Spleen (tissue), 11 donors: ENCODE results near the gene RAI14. TPM values are rescaled to one million over a fixed set of nuclear protein-coding genes. Genes with fewer than 3 reads are reported as not detected.
"Not testable (repeated sequence)": the region's sequence is repeated elsewhere in the genome, so short reads cannot be mapped to it uniquely, and the experiment has no call there.

Source experiments
- DNase-seq: peaks from one replicate; pipeline ENCODE4 v3.0.0-alpha.2; 2020
- H3K27ac ChIP-seq, 8 donors: fragments of 200-600 bp; sonication (generic) in 7 of 8; 1 replicate in 4 of 8; 2 replicates in 4 of 8; pipeline versions ENCODE4 v1.5.0 to v1.8.0; 2016 to 2021; ENCODE audit warnings: inconsistent platforms in 4 of 8, mild to moderate bottlenecking in 4 of 8, moderate library complexity in 1 of 8
- H3K27me3 ChIP-seq, 7 donors: fragments of 200-600 bp; sonication (generic) in 6 of 7; replicated peaks in 1 of 7; 1 replicate in 4 of 7; 2 replicates in 3 of 7; pipeline versions ENCODE4 v1.5.0 to v1.8.0; 2016 to 2021; ENCODE audit warnings: inconsistent platforms in 3 of 7, mild to moderate bottlenecking in 1 of 7
- H3K36me3 ChIP-seq, 6 donors: fragments of 200-600 bp; sonication (generic) in 5 of 6; 1 replicate in 4 of 6; 2 replicates in 2 of 6; pipeline versions ENCODE4 v1.5.0 to v1.8.0; 2016 to 2021; ENCODE audit warnings: inconsistent platforms in 2 of 6
- H3K4me1 ChIP-seq, 6 donors: fragments of 200-600 bp; sonication (generic) in 5 of 6; 1 replicate in 3 of 6; 2 replicates in 3 of 6; pipeline versions ENCODE4 v1.5.0 to v1.8.0; 2016 to 2021; ENCODE audit warnings: inconsistent platforms in 3 of 6
- H3K4me3 ChIP-seq, 8 donors: fragments of 200-600 bp; sonication (generic) in 7 of 8; 1 replicate in 4 of 8; 2 replicates in 4 of 8; pipeline versions ENCODE4 v1.5.0 to v1.8.0; 2016 to 2021; ENCODE audit warnings: inconsistent platforms in 4 of 8, mild to moderate bottlenecking in 4 of 8, moderate library complexity in 2 of 8
- H3K9me3 ChIP-seq, 8 donors: fragments of 200-600 bp; sonication (generic) in 7 of 8; 1 replicate in 4 of 8; 2 replicates in 4 of 8; pipeline versions ENCODE4 v1.5.0 to v1.8.0; 2016 to 2021; ENCODE audit warnings: inconsistent platforms in 4 of 8
- POLR2A ChIP-seq, 3 donors: fragments of 450-650 bp; IDR thresholded peaks; one replicate each; pipeline ENCODE4 v1.5.1; 2017; ENCODE audit warnings: antibody characterized with exemption in 3 of 3, mild to moderate bottlenecking in 1 of 3
- POLR2AphosphoS5 ChIP-seq, 3 donors: sonication (generic); formaldehyde crosslinking; IDR thresholded peaks; one replicate each; pipeline ENCODE4 v1.5.1; 2017; ENCODE audit warnings: antibody characterized with exemption in 3 of 3
- WGBS, 5 donors: extraction: QIAGEN DNeasy Blood & Tissue Kit in 3 of 5; methylation state at CpG; one replicate each; pipeline versions ENCODE4 v1.1.5 to v1.1.7; 2013 to 2018; 5-methylcytosine and 5-hydroxymethylcytosine counted together
- intact Hi-C: fragments of 100-400 bp; cut with DNase I; formaldehyde crosslinking; loops from one replicate; pipeline ENCODE4 v1.15.0; 2023; ENCODE audit warnings: low total_unique reads
- polyA plus RNA-seq, 3 donors: library from polyadenylated mRNA; stranded (reverse); fragments of 200-250 nt; gene quantifications; one replicate each; pipeline ENCODE4 v1.2.1, GENCODE V29; 2013
- total RNA-seq, 7 donors: library from RNA; depleted of rRNA in 3 of 7; stranded (reverse); fragments of >200 nt in 3 of 7; fragmentation: NEBNext Ultra II Directional in 4 of 7; extraction: Animal tissue kit (Norgen Biotek cat#: 25700) in 4 of 7; gene quantifications; one replicate each; pipeline versions ENCODE4 v1.1.0 to v1.2.1, GENCODE V29; 2016 to 2021
- TF ChIP-seq, protein P1 (sequence below), 11 experiments: fragments of 200-600 bp in 7 of 11; fragments of 450-650 bp in 4 of 11; sonication (generic) in 4 of 11; IDR thresholded peaks in 8 of 11; conservative IDR thresholded peaks in 3 of 11; 1 replicate in 7 of 11; 2 replicates in 4 of 11; pipeline versions ENCODE4 v1.4.0 to v1.8.0; 2016 to 2021; ENCODE audit warnings: antibody characterized with exemption in 11 of 11, inconsistent platforms in 4 of 11, mild to moderate bottlenecking in 1 of 11
- donor health status: healthy with polysubstance abuse.
- donor health status: DM: no; HTN: no; CAD: no; lungs with moderate emphysema.
- donor health status: DM: no; HTN: no; CAD: no.
- donor health status: Bipolar disorder and iron deficiency.
- donor health status: healthy.
- donor health status: DM: no; HTN: no; CAD: no.
- donor health status: DM: yes; HTN: yes; CAD: no.

Gene RAI14
- total and polyA plus RNA-seq, 10 donors = 14.2 to 217 (median 116) TPM

DNA sequence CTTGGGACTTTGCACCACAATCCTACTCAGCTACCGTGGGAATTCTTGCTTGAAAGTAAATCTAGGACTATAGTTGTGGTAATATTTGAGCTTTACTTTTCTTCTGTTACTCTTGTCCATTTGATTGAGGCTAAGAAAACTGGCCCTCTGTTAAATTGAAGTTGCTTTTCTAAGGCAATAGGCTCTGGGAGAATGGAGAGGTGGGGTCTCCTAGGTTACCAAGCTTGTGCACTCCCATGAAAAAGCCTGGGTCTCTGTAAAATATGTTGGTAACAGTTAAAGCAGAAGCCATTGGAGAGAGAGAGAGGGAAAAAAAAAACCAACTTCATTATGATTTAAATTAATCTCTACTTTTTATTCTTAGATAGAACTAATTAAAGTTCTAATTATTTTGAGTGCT lies 68.6 kb downstream of the RAI14 start:
- no peaks in the 10 kb centered on the region for H3K36me3 ChIP-seq
- TF ChIP-seq, protein P1, sequence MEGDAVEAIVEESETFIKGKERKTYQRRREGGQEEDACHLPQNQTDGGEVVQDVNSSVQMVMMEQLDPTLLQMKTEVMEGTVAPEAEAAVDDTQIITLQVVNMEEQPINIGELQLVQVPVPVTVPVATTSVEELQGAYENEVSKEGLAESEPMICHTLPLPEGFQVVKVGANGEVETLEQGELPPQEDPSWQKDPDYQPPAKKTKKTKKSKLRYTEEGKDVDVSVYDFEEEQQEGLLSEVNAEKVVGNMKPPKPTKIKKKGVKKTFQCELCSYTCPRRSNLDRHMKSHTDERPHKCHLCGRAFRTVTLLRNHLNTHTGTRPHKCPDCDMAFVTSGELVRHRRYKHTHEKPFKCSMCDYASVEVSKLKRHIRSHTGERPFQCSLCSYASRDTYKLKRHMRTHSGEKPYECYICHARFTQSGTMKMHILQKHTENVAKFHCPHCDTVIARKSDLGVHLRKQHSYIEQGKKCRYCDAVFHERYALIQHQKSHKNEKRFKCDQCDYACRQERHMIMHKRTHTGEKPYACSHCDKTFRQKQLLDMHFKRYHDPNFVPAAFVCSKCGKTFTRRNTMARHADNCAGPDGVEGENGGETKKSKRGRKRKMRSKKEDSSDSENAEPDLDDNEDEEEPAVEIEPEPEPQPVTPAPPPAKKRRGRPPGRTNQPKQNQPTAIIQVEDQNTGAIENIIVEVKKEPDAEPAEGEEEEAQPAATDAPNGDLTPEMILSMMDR (IDR thresholded peaks at IDR 0.05 in 8 of 11, conservative IDR thresholded peaks at IDR 0.05 in 3 of 11) = no peak
- no peak for TF ChIP-seq POLR2AphosphoS5 (IDR thresholded peaks at IDR 0.05)
- no peak for TF ChIP-seq POLR2A (IDR thresholded peaks at IDR 0.05)
- peak overlapping the region in 1 of 8 donors; percentile 14 for H3K27ac ChIP-seq
- no peak for DNase-seq
- no peak overlapping the region for H3K4me3 ChIP-seq
- WGBS, 5 donors = 71 to 96% (median 83%) methylated on average over 1 of the region's 1 CpG
- intact Hi-C loops = no loop called here
- H3K4me1 ChIP-seq = no peaks in the 10 kb centered on the region
- peaks cover 0 to 15% (median 0%) of the 10 kb centered on the region in 8 donors for H3K9me3 ChIP-seq
- H3K27me3 ChIP-seq = no peaks in the 10 kb centered on the region

DNA sequence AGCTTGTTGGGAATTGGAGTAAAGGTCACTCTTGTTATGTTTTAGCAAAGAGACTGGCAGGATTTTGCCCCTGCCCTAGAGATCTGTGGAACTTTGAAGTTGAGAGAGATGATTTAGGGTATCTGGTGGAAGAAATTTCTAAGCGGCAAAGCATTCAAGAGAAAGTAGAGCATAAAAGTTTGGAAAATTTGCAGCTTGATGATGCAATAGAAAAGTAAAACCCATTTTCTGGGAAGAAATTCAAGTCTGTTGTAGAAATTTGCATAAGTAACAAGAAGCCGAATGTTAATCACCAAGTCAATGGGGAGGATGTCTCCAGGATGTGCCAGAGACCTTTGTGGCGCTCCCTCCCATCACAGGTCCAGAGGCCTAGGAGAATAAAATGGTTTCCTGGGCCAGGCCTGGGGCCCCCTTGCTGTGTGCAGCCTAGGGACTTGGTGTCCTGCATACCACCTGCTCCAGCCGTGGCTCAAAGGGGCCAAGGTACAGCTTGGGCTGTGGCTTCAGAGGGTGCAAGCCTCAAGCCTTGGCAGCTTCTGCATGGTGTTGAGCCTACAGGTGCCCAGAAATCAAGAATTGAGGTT lies 71.1 kb downstream of the RAI14 start:
- DNase-seq, intact Hi-C loops, H3K27me3 ChIP-seq, H3K4me3 ChIP-seq, H3K27ac ChIP-seq, H3K36me3 ChIP-seq: not testable (repeated sequence)
- H3K9me3 ChIP-seq = peaks cover 0 to 15% (median 0%) of the 10 kb centered on the region in 8 donors
- 74 to 95% (median 93%) methylated on average over 3 to 4 of the region's 4 CpGs for WGBS, 5 donors
- H3K4me1 ChIP-seq = peaks cover 0 to 16% (median 0%) of the 10 kb centered on the region in 6 donors

DNA sequence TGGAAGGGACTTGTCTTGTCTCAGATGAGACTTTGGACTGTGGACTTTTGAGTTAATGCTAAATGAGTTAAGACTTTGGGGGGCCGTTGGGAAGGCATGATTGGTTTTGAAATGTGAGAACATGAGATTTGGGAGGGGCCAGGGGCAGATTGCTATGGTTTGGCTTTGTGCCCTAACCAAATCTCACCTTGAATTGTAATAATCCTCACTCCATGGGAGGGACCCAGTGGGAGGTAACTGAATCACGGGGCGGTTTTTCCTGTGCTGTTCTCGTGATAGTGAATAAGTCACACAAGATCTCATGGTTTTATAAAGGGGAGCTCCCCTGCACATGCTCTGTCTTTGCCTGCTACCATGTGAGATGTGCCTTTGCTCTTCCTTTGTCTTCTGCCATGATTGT lies 72.1 kb downstream of the RAI14 start:
- Histone ChIP-seq H3K27ac (no peak overlapping the region), H3K4me1 (peaks cover 0 to 16% (median 0%) of the 10 kb centered on the region in 6 donors), H3K36me3 (no peaks in the 10 kb centered on the region), H3K9me3 (peaks cover 0 to 15% (median 0%) of the 10 kb centered on the region in 8 donors), H3K4me3 (no peak overlapping the region), H3K27me3 (no peaks in the 10 kb centered on the region)
- intact Hi-C loops = no loop called here
- no peak for DNase-seq
- WGBS, 5 donors = 80 to 89% (median 83%) methylated on average over 4 of the region's 4 CpGs
- TF ChIP-seq, protein P1 (IDR thresholded peaks at IDR 0.05 in 8 of 11, conservative IDR thresholded peaks at IDR 0.05 in 3 of 11) = no peak

DNA sequence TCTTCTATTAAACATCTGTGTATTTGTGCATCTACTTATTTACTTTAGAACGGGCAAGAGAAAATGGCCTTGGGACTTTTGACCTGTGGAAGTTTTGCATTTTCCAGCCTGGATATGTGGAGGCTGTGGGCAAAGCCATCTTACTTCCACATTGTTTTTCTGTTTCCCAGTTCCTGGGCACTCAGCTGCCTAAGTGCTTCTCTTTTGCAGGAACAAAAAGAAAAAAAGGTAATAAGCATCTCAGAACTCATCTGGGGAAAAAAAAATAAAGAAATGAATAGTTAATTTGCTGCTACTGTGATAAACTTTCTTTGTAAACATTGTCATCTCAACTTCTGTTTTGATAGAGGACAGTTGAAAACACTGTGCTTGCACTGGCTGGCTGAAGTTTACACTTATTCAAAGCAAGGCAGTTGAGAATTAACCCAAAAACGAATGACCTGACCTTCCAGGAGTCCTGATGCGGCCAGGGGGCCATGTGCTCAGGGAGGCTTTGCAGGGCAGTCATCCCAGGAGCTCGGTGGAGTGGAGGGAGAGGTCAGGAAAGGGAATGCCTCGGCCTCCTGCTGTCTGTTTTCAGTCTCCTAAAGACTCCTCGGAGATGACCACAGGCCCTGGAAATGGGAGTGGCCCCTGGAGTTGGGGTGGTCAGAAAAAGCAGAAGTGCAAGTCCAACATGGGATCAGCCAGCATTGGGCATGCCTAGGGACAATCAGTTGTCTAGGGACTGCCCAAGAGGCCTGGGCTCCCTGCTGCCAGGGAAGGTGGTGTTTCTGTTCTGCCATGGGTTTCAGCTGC lies 75.5 kb downstream of the RAI14 start:
- Histone ChIP-seq H3K9me3 (peaks cover 0 to 12% (median 0%) of the 10 kb centered on the region in 8 donors), H3K27ac (peak overlapping the region in 1 of 8 donors; percentile 3), H3K4me3 (no peak overlapping the region), H3K27me3 (no peaks in the 10 kb centered on the region), H3K36me3 (no peaks in the 10 kb centered on the region), H3K4me1 (peaks cover 0 to 16% (median 0%) of the 10 kb centered on the region in 6 donors)
- intact Hi-C loops = no loop called here
- 53 to 76% (median 64%) methylated on average over 4 to 6 of the region's 6 CpGs for WGBS, 5 donors
- DNase-seq = no peak
- TF ChIP-seq POLR2A (IDR thresholded peaks at IDR 0.05) (no peak), POLR2AphosphoS5 (IDR thresholded peaks at IDR 0.05) (no peak)
- TF ChIP-seq, protein P1 (IDR thresholded peaks at IDR 0.05 in 8 of 11, conservative IDR thresholded peaks at IDR 0.05 in 3 of 11) = no peak
